OCI-LY3 (cell line): Measurements from ENCODE around the gene GKN1.

Source experiments
- CTCF ChIP-seq: fragments of 200-600, 300-600 bp; sonication (generic); IDR thresholded peaks from 2 replicates; pipeline ENCODE4 v1.5.1; 2014; ENCODE audit warnings: antibody characterized with exemption, low read length, low read depth
- EZH2phosphoT487 ChIP-seq: fragments of 200-600 bp; shearing (Covaris generic); IDR thresholded peaks from 2 replicates; pipeline ENCODE4 v1.6.1; 2018; ENCODE audit warnings: antibody characterized with exemption, mixed run types, low read depth

- TF ChIP-seq CTCF (no peak), EZH2phosphoT487 (no peak)
Observed at GRCh38 chr2:68994864-68995263, 20.4 kb downstream of the GKN1 start.
